NCI-H187 treated with DMSO at 0.1 percent for 48 hours (cell line): ENCODE measurements around the gene MIGA1.
A peak's percentile ranks its signal among the peaks of the same experiment; 100 is the strongest.
"Not testable (repeated sequence)": the region's sequence is repeated elsewhere in the genome, so short reads cannot be mapped to it uniquely, and the experiment has no call there.

ENCODE experiments used
- DNase-seq: peaks from one replicate; lab custom pipeline; 2025; lab: John Stamatoyannopoulos, UW

MIGA1 gene

GRCh38 chr1:77779529-77780281 is at the start of gene MIGA1:
Gene MIGA1 (plus strand): TSS chr1:77779649. CDS start chr1:77783253, 3,604 bp downstream.
- DNase-seq = peak; percentile 63

GRCh38 chr1:77732090-77732489 is 47.4 kb upstream of the MIGA1 start:
- no peak for DNase-seq

DNA sequence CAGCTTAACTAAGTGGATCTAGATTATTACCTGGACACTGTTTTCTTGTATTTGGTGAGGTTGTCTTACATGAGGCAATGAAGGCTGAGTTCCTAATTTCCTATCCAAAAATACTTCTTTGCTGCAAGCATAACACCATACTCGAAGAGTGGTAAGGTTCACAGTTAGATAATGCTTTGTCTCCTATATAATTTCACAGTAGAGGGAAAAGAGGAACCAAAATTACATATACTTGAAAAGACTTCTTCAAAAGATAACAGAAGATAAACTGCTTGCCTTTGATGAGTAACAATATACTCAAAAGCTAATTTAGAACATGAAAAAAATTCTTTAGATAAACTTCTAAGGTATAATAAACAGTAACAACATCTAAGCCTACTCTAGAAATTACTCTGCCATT is 40.2 kb upstream of the MIGA1 start:
- no peak for DNase-seq

- DNase-seq = no peak
Observed at GRCh38 chr1:77741316-77741715, 38.1 kb upstream of the MIGA1 start.

DNA sequence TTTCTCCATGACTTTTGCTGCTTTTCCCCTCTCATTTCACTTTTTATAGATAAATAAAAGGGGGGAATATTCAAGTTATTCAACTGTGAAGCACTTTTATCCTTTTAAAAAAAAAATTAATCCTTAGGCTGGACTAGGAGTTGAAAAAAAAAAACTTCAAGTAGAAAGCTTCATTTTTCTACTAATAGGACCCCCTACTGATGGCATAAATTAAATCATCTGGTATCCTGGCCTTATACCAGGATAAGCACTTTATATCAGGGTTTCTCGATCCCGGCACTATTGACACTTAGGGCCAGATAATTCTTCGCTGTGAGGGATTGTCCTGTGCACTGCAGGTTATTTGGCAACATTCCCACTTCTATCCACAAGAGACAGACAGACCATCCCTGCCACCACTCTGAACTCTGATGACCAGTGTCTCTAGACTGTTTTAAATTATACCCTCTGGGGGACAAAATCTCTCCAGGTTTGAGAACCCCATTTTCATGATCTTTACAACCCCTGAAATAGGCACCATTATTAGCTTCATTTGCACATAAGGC is 37.4 kb upstream of the MIGA1 start:
- no peak for DNase-seq

DNA sequence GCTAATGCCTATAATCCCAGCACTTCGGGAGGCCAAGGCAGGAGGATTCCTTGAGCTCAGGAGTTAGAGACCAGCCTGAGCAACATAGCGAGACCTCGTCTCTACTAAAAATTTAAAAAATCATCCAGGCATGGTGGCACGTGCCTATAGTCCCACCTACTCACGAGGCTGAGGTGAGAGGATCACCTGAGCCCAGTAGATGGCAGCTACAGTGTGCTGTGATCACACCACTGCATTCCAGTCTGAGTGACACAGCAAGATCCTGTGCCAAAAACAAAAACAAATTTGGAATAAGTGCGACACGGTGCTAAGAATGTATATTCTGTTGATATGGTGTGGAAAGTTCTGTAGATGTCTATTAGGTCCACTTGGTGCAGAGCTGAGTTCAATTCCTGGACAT is 34.9 kb upstream of the MIGA1 start:
- DNase-seq = no peak

DNA sequence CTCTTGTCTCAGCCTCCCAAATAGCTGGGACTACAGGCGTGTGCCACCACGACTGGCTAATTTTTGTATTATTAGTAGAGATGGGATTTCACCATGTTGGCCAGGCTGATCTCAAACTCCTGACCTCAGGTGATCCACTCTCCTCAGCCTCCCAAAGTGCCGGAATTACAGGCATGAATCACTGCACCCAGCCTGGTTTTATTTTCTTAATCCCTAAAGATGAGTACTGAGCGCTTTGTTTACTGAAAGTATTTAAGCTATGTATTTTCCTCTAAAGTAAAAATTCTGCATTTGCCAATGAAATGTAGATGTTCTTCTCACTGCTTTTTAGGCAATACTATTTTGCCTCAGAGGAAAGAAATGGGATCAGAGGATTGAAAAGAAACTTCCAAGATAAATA is 30.0 kb upstream of the MIGA1 start:
- not testable (repeated sequence) for DNase-seq

GRCh38 chr1:77756052-77756754 is 23.2 kb upstream of the MIGA1 start:
- DNase-seq = no peak

GRCh38 chr1:77757066-77757584 is 22.3 kb upstream of the MIGA1 start:
- DNase-seq = no peak

- DNase-seq = no peak
Observed at GRCh38 chr1:77757603-77758002, 21.8 kb upstream of the MIGA1 start.

DNA sequence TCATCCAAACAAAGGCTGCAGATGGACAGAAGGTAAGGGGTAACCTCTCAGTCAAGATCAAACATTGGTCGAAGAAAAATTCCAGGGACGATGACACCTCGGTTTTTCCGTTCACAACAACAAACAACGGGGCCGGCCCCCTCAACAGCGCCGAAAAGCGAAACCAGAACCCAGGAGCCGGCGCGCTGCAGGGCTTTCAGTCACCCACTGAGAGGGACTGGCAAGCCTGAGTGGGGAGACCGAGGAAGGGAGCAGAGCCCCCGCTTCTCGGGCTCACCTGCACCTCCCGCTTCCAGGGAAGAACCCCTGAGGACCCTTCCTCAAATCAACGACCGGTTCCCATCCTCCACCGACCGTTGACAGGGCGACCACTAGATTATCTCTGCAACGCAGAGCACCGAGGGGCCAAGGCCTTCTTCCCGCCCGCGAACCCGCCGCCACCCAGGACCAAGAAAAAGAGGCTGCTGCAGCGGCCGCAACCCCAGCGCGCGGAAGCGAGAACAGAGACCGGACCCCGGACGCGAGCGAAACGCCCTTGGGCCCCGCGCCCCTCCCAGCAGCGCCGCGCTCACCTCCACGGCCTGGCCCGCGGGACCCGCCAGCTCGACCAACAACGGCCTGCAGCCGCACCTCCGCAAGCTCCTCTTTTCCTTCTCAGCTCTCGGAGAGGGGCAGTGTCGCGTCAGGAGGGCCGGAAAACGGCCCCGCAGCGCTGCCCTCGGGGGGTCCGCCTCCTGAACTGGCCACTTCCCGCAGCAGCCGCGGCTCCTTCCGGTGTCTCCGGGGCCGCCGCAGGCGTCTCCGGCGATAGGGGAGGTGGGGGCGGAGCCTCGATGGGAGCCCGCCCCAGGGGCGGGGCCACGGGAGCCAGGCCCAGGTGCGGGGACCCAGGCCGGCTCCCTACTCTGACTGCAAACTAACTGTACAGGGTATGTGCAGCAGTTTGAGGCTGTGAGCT is 20.1 kb upstream of the MIGA1 start, which contains the start of gene USP33:
USP33 (minus strand) TSS at position 782 of the 958 bp plus-strand sequence. CDS start 18,155 bp downstream, outside the sequence.
- no peak for DNase-seq

DNA sequence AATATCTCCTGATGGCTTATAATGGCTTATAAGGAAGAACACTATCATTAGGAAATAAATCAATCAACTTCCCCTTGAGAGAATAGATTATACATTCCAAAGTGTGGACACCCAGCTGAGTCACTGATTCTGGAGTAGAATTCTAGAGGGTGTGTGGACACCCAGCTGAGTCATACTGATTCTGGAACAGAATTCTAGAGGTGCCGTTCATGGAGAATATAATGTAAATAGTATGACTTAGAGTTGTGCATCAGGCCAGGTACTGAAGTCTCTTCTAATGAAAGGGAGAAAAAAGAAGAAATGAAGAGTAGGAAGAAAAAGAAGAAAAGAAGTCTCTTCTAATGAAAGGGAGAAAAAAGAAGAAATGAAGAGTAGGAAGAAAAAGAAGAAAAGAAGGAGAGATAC is 17.4 kb upstream of the MIGA1 start:
- no peak for DNase-seq

DNA sequence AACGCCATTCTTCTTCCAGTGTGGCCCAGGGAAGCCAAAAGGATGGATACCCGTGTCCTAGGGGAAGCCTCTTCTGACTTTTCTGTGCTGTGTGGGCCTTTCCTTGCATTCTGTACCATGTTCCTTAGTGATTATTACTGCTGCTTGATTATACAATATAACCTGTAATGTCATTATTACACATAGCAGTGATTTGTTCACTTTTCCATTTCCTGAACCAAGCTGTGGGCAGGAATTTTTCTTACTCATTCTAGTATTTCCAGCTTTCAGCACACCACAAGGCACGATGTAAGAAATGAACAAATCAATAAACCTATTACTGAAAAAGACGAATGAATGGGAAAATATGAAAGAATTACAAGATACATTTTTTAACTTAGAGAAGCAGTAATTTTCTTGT is 11.4 kb upstream of the MIGA1 start:
- no peak for DNase-seq

DNA sequence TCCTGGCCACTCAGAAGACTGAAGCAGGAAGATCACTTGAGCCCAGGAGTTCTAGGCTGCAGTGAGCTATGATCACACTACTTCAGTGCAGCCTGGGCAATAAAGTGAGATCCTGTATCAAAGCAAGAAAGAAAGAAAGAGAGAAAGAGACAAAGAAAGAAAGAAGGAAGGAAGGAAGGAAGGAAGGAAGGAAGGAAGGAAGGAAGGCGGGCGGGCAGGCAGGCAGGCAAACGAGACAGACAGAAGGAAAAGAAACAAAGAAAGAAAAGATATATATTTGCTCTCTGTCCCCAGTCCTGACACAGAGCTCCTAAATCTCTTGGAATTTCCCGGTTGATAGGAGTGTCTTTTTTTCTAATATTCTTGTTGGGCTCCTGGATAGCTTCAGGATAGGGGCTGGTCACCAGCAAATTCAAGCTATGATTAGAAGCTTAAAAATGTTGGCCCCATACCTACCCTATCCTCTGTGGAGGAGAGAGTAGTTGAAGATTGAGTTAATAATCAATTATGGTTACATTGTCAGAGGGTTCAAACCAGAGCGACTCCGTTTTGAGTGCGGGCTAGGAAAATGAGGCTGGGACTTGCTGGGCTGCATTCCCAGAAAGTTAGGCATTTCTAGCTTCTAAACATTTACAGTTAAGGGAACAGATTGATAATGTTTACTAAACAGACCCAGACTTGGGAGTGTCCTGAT is 3.3 kb upstream of the MIGA1 start:
- DNase-seq = no peak

- no peak for DNase-seq
Observed at GRCh38 chr1:77781683-77782082, 2.2 kb downstream of the MIGA1 start.

- no peak for DNase-seq
Observed at GRCh38 chr1:77783141-77783540, 3.7 kb downstream of the MIGA1 start.

- DNase-seq = not testable (repeated sequence)
Observed at GRCh38 chr1:77786093-77786741, 6.8 kb downstream of the MIGA1 start.

DNA sequence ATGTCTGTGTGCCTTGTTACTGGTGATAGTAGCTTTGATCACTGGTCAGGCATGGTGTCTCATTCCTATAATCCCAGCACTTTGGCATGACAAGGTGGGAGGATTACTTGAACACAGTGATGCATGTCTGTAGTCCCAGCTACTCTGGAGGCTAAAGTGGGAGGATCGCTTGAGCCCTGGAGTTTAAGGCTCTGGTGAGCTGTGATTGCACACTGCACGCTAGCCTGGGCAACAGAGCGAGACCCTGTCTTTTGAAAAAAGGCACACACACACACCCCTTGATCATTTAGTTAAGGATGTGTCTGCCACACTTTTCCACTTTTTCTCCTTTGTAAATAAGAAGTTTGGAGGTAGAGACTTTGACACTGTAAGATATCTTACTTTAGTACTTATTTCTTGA is 15.1 kb downstream of the MIGA1 start:
- no peak for DNase-seq

DNA sequence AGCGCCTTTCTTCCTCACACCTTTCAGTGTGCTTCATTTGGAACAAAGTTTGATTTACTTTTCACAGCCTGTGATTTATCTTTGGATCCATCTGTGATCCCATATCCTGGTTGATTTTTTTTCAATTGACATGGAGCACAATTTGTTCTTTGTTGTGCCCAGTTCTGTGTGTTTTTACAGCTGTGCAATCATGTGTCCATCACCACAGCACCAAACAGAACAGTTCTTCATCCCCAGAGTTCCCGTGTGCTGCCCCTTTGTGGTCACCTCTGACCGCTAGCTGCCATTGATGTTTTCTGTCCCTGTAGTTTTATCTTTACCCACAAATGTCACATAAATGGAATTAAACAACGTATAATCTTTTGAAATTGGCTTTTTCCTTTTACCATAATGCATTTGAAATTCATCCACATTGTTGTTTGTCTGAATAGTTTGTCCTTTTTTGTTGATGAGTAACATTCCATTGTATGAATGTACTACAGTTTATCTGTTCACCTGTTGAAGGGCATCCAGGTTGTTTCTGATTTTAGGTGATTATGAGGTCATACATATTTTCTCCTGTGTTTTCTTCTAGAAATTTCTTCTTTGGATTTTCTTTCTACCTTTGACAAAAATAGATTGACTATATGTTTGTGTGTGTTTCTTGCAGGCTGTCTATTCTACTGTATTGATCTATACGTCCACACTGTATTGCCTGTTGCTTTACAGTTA is 17.4 kb downstream of the MIGA1 start:
- no peak for DNase-seq

GRCh38 chr1:77797991-77798390 is 18.5 kb downstream of the MIGA1 start:
- DNase-seq = no peak
